ENCODE data around the gene ACOXL. TPM values are rescaled to one million over a fixed set of nuclear protein-coding genes. Genes with fewer than 3 reads are reported as not detected.

The ACOXL gene
- total RNA-seq, 1 experiment from 2014 or later: not detected

- peak; percentile 64 for DNase-seq (ENCODE audit: low read depth)
Measured at GRCh38 chr2:111122631-111123421, 390.5 kb downstream of the ACOXL start.

DNA sequence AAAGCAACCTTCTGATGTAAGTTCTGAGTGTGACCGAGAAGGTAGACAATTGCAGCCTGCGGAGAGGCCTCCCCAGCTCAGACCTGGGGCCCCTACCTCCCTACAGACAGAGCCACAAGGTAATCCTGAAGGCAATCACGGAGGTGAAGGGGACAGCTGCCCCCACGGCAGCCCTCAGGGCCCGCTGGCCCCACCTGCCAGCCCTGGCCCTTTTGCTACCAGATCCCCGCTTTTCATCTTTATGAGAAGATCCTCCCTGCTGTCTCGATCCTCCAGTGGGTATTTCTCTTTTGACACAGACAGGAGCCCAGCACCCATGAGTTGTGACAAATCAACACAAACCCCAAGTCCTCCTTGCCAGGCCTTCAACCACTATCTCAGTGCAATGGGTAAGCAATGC is 391.4 kb downstream of the ACOXL start:
- DNase-seq (ENCODE audit: low read depth): no peak

DNA sequence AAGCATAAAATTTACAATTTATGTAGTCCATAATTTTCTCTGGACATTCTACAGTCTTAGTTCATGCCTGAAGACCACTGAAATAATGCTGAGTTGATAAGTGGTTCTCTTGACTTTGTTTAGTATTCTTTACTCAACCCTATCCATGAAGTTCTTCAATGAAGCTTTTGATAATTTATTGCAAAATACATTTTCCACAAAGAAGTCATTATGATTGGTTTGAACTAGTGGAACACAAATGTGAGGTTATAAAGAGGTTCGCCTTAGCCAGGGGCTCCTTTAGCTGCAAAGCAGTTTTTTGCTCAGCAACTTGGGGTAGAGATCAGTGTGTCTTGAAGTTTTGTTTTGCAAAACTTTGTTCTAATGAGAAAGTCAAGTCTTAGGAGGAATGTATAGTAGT is 394.2 kb downstream of the ACOXL start:
- no peak for DNase-seq (ENCODE audit: low read depth)

GRCh38 chr2:111127351-111127750 is 395.0 kb downstream of the ACOXL start:
- no peak for DNase-seq (ENCODE audit: low read depth)

DNA sequence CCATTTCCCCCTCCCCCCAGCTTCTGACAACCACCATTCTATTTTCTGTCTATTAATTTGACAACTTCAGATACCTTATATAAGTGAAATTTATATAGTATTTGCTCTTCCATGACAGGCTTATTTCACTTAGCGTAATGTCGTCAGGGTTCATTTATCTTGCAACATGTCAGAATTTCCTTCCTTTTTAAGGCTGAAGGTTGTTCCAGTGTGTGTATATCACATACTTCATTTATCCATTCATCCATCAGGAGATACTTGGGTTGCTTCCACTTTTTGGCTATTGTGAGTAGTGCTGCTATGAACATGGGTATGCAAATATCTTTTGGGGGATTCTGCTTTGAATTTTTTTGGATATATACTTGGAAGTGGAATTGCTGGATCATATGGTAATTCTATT is 395.7 kb downstream of the ACOXL start:
- no peak for DNase-seq (ENCODE audit: low read depth)

- no peak for DNase-seq (ENCODE audit: low read depth)
Measured at GRCh38 chr2:111133603-111134002, 401.2 kb downstream of the ACOXL start.

DNA sequence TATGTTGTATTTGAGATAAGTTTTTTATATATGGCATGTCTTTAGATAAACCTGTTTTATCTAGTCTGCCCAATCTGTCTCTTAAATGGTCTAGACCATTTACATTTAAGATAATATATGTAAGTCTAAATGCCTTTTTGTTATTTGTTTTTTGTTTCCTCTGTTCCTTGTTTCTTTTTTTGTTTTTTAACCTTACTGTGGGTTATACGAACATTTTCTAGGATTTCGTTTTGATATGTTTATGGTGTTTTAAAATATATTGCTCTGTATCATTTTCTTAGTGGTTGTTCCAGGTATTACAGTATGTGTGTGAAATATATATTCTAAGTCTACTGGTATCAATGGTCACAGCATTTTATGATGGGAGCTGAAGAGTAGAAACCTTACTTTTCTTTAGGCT is 401.7 kb downstream of the ACOXL start:
- DNase-seq (ENCODE audit: low read depth): no peak

DNA sequence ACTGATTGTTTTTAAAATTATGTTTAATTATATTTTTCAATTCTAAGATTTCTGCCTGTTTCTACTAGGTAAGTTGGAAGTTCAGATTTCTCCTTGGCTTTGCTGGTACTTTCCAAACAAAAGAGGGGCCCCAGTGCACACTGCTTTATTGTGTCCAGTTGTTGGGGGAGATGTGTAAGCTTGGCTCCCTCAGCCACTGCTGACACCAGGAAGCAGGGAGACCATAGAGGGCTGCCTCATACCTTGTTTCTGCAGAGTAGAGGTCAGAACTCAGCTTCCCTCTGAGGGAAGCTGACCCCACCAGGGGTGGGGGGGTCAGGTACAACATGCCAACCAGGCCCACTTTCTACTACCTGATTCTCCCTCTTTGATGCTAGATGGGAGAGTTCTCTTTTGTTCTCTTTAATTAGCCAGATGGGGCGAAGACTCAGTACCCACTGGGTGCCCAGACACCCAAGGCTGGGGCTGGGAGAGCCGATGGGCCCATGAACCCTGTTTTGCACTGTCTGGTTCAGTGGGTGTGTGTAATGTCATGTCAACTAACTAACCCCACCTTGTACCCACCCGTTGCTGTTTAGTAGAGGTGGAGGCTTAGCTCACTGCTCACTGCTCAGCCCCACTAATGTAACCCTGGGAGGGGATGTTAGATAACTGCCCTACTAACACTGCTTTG is 403.0 kb downstream of the ACOXL start:
- no peak for DNase-seq (ENCODE audit: low read depth)

DNA sequence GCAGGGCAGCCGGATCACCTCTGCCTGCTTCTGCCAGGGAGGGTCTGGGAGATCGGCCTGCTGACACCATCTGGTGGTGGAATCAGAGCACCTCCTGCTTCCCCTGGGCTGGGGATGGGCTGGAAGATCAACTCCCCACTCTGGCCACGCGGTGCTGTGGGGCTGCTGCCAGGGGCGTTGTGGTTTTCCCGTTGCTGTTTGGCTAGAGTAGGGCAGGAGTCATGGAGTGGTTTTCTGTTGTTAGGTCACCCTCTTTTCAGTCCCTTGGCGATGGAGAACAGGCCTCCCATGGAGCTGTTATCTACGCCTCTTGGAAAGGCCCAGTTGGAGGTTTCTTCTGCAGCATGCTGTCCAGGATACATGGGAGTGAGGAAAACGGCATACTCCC is 403.5 kb downstream of the ACOXL start:
- DNase-seq (ENCODE audit: low read depth): peak; percentile 74

DNA sequence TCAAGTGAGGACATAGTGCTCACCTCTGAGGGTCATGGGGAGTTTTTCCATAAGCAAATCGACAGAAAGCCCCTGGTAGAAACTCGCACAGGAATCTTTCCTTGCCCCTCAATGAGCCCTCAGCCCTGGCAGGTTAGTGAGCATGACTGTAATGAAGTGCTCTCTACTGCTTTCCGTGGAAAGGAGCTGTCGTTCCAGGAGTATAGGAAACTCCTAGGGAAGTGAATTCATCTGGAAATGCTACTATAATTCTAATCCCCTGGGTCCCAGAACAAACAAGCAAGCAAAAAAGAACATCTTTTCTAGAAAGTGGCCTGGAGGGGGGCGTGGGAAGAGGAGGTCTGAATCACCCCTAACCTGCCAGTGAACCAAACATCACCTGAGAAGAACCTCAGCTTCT is 406.5 kb downstream of the ACOXL start:
- no peak for DNase-seq (ENCODE audit: low read depth)

GRCh38 chr2:111139637-111140317 is 407.4 kb downstream of the ACOXL start:
- no peak for DNase-seq (ENCODE audit: low read depth)

GRCh38 chr2:111140815-111141214 is 408.4 kb downstream of the ACOXL start:
- no peak for DNase-seq (ENCODE audit: low read depth)

DNA sequence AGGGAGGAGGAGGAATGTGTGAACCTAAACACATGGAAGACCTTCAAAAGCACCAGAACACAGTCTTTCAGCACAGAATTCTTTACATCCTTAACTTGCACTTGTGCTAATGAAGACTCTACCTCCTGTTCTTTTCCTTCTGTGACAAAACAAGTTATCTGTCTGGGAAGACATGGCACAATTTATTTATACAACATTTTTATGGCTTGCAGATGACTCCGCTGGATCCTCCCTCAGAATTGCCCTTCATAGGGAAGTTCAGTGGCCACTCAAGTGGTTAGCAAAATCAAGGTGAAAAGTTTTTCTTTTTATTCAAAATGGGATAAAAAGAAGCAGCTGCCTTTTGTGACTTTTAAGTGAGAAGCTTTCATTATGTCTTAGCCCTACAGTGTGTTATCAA is 409.7 kb downstream of the ACOXL start:
- DNase-seq (ENCODE audit: low read depth): no peak

- no peak for DNase-seq (ENCODE audit: low read depth)
Measured at GRCh38 chr2:111143107-111143842, 410.9 kb downstream of the ACOXL start.

DNA sequence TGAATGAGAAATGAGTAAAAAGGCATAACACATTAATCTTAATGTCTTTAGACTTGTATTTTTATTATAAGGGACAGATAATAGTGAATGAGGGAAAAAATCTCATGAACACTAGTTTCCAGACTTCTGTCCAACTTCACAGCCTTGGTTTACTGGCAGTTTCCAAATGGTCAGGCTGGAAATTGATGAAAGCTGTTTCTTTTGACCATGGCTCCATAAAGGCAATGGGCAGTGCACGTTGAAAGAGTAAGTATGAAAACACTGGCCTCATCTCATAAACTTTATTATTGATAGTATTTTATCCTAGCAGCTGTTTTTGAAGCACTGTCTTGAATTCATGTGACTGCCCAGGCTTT is 411.4 kb downstream of the ACOXL start:
- DNase-seq (ENCODE audit: low read depth): no peak

DNA sequence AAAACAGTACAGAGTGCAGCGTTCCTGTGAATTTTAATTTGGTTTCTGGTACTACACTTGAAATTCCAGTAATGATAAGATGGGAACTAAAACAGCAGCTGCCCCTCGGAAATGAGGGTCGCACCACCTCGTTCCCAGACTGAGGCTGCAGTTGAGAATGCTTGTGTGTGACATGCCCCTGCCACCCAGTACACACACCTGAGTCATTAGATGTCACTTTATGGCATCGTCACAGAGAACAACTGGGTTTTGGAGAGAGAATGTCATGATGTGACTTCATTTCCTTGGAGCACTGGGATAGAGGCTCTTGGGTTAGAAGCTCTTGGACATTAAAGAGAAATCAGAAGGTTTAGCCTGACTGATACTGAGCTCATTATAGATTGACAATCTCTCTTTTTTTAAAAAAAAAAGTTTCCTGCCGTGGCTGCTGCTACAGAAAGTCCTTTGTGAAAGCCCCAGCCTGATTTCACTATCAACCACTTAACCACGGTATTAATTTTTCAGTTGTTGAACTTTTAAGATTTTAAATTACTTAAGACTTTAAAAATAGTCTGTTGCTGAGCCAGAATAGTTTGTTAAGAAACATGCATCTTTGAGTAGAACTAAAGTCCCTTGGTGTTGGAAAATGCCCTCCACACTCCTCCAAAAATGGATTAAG is 412.9 kb downstream of the ACOXL start:
- no peak for DNase-seq (ENCODE audit: low read depth)

GRCh38 chr2:111145951-111146350 is 413.6 kb downstream of the ACOXL start:
- DNase-seq (ENCODE audit: low read depth): no peak

- no peak for DNase-seq (ENCODE audit: low read depth)
Measured at GRCh38 chr2:111148225-111148873, 416.0 kb downstream of the ACOXL start.

DNA sequence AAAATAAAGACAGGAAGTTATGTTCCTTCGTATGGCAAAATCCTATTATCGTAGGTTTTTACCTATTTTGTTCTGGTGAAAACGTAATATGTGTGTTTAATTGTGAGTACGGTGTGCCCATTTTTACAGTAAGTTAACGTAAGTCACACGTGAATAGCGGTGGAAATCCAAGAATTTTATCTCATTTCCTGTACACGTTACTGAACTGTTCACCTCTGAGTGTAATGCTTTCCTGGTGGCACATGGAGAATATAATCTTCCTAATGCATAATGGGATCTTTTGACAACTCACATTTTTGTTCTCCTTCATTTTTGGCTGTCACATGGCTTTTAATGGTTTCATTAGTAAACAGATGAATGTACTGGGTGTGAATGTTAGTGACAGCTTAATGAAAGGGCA is 416.6 kb downstream of the ACOXL start:
- DNase-seq (ENCODE audit: low read depth): no peak

DNA sequence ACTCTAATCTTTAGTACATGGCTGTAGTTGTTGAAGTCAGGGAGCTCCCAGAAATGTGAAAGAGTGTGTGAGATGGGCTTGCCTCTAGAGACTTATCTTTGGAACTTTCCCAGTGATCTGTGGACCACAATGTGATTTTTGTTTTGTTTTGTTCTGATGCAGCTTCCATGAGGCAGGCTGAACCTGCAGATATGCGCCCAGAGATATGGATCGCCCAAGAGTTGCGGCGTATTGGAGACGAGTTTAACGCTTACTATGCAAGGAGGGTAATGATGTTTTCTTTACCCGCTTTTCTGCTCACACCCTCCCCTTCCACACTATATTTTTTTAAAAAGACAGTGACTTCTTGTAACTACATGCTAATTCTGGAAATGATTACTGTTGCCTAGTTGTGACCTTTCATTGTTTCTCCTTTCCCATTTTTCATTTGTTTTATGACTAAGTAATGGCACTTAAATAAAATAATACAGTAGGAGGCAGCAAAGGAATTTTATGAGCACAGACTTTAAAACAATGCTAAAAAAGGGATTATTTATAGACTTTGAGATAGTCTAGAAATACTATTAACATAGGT is 417.6 kb downstream of the ACOXL start:
- no peak for DNase-seq (ENCODE audit: low read depth)

Data from HT1080 (cell line).